ENCODE data around the gene SORCS1. TPM values are rescaled to one million over a fixed set of nuclear protein-coding genes. Genes with fewer than 3 reads are reported as not detected.

Gene SORCS1
- total and polyA plus RNA-seq, 2 experiments from 2014 or later: 2.9 to 8.9 TPM

GRCh38 chr10:107002068-107002467, 162.4 kb downstream of the SORCS1 start:
- H3K4me1 ChIP-seq (ENCODE audit: insufficient read depth): no peaks in the 10 kb centered on the region
- no peaks in the 10 kb centered on the region for H3K36me3 ChIP-seq (ENCODE audit: insufficient read depth)
- H3K4me3 ChIP-seq: no peak overlapping the region
- DNase-seq (ENCODE audit: low spot score) (no peak), ATAC-seq (no peak)
- Mint-ChIP-seq H3K27me3 (ENCODE audit: insufficient read depth, low read depth, poor library complexity) (no peaks in the 10 kb centered on the region), H3K27ac (no peak overlapping the region), H3K36me3 (ENCODE audit: low read depth) (no peaks in the 10 kb centered on the region), H3K4me3 (no peak overlapping the region), H3K4me1 (peaks cover 4% of the 10 kb centered on the region; the same call in 2 of the 3 replicates), H3K9me3 (no peaks in the 10 kb centered on the region)
- H2AFZ ChIP-seq: no peak overlapping the region
- no peaks in the 10 kb centered on the region for H3K9me2 ChIP-seq (ENCODE audit: insufficient read depth)
- no peak overlapping the region for H3K4me2 ChIP-seq
- H3K27me3 ChIP-seq (ENCODE audit: insufficient read depth): no peaks in the 10 kb centered on the region
- H3F3A ChIP-seq (replicated peaks; ENCODE audit: low read depth): no peaks in the 10 kb centered on the region
- no peak overlapping the region for H3K27ac ChIP-seq (ENCODE audit: low read depth)
- H4K20me1 ChIP-seq (replicated peaks; ENCODE audit: insufficient read depth): no peaks in the 10 kb centered on the region
- TF ChIP-seq ZNF462 (CRISPR knock-in tag; IDR thresholded peaks at IDR 0.05) (no peak), STAT1 (IDR thresholded peaks at IDR 0.05; ENCODE audit: unreplicated experiment) (no peak), ZNF114 (CRISPR knock-in tag; IDR thresholded peaks at IDR 0.05) (no peak), EZH2phosphoT487 (IDR thresholded peaks at IDR 0.05; ENCODE audit: unreplicated experiment) (no peak), NANOG (IDR thresholded peaks at IDR 0.05; ENCODE audit: borderline replicate concordance) (no peak), ZNF331 (CRISPR knock-in tag; IDR thresholded peaks at IDR 0.05; ENCODE audit: low read depth) (no peak)
- TF ChIP-seq, protein P1, sequence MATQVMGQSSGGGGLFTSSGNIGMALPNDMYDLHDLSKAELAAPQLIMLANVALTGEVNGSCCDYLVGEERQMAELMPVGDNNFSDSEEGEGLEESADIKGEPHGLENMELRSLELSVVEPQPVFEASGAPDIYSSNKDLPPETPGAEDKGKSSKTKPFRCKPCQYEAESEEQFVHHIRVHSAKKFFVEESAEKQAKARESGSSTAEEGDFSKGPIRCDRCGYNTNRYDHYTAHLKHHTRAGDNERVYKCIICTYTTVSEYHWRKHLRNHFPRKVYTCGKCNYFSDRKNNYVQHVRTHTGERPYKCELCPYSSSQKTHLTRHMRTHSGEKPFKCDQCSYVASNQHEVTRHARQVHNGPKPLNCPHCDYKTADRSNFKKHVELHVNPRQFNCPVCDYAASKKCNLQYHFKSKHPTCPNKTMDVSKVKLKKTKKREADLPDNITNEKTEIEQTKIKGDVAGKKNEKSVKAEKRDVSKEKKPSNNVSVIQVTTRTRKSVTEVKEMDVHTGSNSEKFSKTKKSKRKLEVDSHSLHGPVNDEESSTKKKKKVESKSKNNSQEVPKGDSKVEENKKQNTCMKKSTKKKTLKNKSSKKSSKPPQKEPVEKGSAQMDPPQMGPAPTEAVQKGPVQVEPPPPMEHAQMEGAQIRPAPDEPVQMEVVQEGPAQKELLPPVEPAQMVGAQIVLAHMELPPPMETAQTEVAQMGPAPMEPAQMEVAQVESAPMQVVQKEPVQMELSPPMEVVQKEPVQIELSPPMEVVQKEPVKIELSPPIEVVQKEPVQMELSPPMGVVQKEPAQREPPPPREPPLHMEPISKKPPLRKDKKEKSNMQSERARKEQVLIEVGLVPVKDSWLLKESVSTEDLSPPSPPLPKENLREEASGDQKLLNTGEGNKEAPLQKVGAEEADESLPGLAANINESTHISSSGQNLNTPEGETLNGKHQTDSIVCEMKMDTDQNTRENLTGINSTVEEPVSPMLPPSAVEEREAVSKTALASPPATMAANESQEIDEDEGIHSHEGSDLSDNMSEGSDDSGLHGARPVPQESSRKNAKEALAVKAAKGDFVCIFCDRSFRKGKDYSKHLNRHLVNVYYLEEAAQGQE (IDR thresholded peaks at IDR 0.05; ENCODE audit: unreplicated experiment): no peak
- TF ChIP-seq, protein P2, sequence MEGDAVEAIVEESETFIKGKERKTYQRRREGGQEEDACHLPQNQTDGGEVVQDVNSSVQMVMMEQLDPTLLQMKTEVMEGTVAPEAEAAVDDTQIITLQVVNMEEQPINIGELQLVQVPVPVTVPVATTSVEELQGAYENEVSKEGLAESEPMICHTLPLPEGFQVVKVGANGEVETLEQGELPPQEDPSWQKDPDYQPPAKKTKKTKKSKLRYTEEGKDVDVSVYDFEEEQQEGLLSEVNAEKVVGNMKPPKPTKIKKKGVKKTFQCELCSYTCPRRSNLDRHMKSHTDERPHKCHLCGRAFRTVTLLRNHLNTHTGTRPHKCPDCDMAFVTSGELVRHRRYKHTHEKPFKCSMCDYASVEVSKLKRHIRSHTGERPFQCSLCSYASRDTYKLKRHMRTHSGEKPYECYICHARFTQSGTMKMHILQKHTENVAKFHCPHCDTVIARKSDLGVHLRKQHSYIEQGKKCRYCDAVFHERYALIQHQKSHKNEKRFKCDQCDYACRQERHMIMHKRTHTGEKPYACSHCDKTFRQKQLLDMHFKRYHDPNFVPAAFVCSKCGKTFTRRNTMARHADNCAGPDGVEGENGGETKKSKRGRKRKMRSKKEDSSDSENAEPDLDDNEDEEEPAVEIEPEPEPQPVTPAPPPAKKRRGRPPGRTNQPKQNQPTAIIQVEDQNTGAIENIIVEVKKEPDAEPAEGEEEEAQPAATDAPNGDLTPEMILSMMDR (conservative IDR thresholded peaks at IDR 0.05; ENCODE audit: low read depth in 2 of 2): no peak
- TF ChIP-seq, protein P3, sequence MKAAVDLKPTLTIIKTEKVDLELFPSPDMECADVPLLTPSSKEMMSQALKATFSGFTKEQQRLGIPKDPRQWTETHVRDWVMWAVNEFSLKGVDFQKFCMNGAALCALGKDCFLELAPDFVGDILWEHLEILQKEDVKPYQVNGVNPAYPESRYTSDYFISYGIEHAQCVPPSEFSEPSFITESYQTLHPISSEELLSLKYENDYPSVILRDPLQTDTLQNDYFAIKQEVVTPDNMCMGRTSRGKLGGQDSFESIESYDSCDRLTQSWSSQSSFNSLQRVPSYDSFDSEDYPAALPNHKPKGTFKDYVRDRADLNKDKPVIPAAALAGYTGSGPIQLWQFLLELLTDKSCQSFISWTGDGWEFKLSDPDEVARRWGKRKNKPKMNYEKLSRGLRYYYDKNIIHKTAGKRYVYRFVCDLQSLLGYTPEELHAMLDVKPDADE (IDR thresholded peaks at IDR 0.05): no peak
- H3K79me2 ChIP-seq (replicated peaks; ENCODE audit: insufficient read depth): no peaks in the 10 kb centered on the region

Data from GM23338 (cell line).